HG03139 (cell line): ENCODE results near the gene CC2D2A.

Experiments used
- ATAC-seq: cut with Tn5 transposase; IDR thresholded peaks from one replicate; pipeline ENCODE4 v1.9.1; 2021; ENCODE audit not compliant: unreplicated experiment

CC2D2A gene

DNA sequence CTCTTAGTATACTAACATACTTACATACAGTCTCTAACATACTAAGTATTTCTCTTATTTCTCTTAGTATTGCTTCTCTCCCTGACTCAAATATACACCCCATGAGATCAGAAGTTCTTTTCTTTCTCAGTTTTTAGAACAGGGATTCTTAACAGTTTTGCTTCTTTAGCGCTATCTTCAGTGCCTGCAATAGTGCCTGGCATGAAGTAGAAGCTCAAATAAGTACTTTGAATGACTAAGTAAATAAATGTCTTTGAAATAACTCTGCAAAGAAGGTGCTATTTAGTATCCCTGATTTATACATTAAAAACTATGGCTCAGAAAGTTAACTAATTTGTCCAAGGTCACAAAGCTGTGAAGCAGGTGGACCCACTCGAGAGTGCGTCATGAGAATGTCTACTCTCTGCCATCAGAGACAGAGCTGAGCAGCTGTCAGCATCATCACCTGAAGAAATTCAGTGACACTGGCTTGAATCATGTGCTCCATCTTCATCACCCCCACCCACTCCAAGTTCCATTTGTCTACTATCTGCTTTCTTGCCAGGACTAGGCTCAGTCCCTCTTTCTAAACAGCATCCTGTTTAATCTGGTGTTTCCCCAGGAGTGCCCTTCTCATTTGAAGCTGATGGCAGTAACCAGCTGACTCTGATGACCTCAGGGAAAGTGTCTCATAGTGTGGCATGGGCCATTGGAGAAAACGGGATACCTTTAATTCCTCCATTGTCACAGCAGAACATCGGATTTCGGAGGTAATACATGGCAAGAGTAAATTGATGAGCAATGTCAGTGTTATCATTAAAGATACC is 83.1 kb downstream of the CC2D2A start:
- no peak for ATAC-seq

DNA sequence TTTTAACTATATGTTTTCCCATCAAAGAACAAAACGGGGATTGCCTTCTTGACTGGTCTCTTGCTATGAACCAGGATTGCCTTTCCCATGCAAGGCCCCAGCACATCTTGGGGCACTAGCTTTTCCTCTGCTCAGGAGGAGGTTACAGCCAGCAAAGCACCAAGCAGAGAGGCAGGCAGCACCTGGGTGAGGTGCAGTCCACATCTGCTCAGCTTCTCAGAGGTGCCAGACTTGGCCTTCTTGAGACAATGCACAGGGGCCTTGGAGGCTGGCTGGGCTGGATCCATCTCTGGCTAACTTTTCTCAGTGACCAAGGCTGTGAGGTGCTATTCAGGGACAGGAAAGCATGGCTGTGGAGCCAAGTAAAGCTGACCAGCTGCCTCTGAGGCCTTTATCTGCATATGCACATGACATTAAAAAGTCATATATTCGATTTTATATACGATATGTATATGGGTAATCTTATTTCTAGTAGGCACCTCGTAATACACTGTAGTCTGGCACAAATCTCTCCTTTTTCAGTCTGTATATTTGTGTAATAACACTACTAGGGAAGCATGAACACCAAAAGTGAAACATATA is 86.9 kb downstream of the CC2D2A start:
- ATAC-seq = no peak

DNA sequence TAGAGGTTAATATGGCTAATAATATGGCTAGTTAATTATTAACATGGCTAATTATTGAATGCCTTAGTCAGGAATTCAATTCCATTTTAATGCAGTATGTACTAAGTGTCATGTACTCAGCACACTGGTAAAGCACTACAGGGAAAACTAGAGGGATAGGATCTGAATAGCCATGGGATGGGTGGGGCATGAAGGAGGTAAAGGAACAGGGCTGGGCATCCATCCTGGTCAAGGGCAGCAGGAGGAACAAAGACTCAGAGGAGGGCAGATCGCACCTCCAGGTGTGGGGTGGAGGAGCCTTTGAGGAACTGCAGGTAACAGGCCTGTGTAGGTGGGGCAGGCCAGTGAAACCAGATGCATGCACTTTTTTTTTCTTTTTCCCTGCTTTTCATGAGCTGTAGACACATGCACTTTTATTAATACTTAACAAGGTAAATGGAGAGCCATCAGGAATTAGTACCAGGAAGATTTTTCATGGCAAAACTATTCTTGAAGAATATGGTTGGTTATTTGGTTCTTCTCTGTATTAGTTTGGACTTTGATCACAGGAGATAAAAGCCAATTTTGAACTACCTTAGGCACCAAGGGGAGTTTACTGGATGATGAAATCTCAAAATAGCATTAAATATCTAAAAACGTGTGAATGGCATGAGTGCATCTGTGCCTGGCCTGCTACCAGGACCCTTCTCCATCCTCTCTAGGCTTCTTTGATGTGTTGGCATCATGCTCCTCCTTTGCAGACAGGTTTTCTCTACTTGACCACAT is 88.3 kb downstream of the CC2D2A start:
- no peak for ATAC-seq

DNA sequence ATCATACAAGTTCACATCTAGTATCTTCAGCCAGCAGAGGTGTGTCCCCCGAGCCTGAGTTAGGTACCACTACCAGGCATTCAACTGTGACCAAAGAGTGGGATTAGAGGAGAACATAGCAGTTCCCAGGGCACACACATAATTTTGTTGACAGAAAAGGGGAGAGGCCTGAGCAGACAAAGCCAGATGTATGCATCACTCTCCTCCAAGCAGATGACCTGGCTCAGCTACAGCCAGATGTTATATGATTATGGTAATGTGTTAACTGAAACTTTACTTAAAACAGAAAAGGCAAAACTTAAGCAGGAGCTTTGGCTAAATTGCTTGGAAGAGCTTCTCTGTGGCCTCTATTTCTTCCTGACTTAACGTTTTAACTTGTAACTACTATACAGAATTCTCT is 88.9 kb downstream of the CC2D2A start:
- no peak for ATAC-seq

DNA sequence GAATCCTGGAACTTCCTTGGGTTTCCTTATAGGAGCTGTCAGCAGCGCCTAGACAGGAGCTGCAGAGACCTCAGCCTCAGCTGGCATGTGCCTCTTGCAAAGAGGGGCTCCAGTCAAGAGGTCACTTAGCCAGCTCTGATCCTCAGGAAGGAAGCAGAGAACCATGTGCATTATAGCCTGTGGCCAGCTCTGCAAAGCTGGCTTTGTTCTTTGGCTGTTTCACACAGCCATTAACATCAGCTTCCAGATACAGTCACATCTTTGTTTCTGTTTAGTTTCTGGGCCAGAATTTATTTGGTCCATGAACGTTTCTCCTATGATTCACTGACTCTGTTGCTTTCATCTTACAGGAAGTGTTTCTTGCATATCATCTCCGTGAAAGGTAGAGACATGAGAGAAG is 92.4 kb downstream of the CC2D2A start:
- no peak for ATAC-seq

DNA sequence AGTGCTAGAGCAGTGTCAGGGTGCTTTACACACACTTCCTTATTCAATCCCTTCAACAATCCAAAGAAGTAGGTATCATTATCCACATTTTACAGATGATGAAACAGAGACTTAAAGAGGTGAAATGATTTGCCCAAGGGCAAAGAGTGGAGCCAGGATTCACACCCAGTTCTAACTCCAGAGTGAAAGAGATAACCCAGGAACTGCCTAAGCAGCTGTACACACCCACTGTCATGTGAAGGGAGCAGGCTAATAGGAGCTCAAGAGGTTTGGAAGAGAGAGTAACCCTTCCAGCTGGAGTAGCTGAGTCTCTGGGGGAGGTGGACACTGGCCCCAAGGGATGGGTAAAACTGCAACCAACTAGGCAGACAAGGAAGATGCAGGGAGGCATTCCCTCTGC is 92.9 kb downstream of the CC2D2A start:
- ATAC-seq = no peak

DNA sequence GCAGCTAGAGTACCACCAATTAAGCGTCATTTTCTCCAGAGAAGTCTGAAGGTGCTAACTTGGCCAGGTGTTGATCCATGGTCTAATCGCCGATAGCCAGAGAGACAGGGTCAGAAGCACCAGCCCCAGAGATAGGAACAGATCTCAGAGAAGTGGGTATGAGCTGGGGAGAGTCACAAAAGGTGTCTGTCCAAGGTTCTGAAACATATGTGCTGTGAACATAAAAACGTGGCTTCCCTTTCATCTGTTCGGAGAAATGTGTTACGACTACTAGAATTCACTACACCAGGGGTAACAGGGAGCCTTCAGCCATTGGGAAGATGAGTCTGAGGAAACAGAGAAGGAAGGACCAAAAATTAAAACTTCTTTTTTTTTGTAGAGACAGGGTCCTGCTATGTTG is 94.2 kb downstream of the CC2D2A start:
- ATAC-seq = no peak

DNA sequence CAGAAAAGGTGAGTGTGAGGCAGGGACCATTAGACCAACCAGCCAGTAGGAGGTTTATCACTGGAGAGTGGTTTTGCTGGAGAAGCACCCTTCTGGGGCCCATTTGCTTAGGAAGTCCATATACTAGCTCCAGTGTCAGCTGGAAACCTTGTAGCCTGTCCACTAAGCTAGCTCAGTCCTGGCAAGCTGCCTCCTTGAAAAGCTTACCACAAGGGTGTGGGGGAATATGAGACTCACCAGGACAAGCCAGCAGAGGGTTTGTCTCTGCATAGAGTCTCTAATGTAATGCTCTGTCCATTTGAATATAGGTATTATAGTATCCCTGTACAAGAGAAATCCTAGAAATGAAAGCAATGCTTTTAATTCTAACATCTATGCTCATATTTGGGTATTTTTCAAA is 99.1 kb downstream of the CC2D2A start:
- ATAC-seq = no peak

DNA sequence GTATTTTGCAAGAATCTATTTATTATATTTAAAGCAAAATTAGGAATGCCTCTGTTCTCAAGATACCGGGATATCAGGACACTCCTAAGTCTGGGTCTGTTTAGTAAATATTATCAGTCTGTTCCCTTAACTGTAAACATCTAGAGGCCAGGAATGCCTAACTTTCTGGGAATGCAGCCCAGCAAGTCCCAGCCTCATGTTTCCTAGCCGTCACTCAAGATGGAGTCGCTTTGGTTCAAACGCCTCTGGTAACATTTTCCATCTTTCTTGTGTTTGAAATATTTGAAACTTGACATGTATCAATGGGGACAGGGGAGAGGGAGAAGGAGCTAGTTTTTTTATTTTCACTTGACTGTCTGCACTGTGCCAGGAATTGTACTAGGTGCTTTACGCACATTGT is 100.1 kb downstream of the CC2D2A start:
- no peak for ATAC-seq

DNA sequence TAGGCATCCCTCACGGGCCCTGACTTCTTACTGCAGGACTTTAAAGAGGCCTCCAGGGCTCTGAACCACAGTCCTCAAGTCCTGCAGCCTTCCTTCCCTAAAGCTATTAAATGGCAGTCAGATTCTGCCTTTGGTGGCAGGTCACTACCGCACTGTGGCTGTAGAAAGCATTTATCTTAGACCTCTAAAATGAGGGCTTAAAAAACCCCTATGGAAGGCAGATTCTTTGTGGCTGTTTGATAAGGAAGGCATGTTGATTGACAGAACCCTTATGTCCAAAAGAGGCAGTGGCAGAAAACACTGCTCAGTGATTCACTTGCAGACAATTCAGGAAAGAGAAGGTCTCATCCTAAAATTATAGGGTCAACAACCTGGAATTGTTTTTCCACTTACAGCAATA is 106.3 kb downstream of the CC2D2A start:
- ATAC-seq = no peak

DNA sequence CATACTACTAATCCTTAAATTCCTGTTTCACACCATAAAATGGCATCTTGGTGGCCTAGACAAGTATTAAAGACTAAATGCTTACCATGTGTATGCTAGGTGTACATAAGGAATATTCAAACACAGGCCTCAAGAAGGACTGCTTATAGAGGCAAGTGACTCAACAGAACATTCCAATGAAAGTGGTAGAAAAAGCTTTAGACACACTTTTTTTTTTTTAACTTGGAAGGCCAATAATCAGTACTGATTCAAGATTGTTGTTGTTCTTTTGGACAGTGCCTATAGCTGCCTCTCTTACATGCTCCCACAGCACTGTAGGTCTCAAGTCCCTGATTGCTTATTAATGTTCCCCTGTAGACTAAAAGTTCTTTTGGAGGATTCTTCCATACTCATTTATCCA is 107.8 kb downstream of the CC2D2A start:
- no peak for ATAC-seq

DNA sequence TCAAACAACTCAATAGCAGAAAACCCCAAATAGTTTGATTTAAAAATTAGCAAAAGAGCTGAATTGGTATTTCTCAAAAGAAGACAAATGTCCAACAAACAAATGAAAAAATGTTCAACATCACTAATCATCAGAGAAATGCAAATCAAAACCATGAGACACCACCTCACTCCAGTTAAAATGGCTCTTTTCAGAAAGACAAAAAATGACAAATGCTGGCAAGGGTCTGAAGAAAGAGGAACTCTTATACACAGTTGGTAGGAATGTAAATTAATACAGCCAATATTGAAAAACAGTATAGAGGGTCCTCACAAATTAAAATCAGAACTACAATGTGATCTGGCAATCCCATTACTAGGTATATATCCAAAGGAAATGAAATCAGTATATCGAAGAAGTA is 115.1 kb downstream of the CC2D2A start:
- no peak for ATAC-seq

DNA sequence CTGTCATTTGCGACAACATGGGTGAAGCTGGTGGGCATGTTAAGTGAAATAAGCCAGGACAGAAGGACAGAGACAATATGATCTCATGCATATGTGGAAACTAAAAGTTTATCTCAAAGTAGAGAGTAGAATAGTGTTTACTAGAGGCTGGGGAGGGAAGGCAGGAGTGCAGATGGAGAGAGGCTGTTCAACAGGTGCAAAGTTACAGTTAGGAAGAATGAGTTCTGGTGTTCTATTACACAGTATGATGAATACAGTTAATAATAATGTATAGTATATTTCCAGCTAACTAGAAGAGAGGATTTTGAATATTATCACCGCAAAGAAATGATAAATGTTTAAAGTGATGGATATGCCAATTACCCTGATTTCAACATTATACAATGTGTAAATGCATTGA is 115.6 kb downstream of the CC2D2A start:
- no peak for ATAC-seq

DNA sequence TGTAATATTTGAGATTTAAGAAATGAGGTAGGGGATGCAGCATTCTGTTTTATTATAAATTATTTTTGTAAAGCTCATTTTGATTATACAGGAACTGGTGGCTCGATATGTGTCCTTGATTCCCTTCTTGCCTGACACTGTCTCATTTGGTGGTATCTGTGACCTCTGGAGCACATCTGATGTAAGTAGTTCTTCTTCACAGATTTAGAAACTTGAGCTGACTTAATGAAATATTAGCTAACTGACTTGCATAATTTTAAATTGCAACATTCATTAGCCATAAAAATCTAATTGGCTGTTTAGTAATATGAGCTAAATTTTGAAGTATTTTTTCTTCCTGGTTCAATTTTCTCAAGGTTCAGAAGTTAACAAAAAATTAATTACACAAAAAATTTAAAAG is 116.4 kb downstream of the CC2D2A start:
- no peak for ATAC-seq

DNA sequence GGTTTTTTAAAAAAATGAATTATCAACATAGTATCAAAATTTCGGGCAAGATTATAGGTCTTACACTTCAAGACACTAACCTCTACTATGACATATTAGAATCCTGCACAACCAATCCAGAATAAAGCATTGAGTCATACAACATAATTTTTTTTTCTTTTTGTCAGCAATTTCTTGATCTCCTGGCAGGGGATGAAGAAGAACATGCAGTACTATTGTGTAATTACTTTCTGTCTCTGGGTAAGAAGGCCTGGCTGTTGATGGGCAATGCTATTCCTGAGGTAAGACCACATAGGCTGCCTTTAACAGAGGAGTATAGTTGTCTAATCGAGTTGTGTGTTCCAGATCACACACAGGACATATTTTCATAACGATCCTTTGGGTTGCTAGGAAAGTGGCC is 118.0 kb downstream of the CC2D2A start:
- ATAC-seq = no peak

DNA sequence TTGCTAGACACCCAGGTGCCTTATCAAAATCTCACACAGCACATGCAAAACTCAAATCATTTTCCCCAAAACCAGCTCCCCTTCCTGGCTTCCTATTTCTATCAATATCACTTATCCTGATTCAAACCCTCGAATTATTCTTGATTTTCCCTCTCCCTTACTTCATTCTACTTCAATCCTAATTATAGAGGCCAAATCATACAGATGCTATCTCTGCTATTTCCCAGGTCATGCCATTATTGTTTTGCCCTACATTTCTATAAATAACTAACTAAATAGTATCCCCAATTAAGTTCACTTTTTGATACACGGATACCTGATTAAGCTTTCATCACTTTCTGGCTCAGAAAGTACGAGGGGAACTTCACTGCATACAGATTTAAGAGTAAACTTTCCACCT is 123.1 kb downstream of the CC2D2A start:
- ATAC-seq = no peak

DNA sequence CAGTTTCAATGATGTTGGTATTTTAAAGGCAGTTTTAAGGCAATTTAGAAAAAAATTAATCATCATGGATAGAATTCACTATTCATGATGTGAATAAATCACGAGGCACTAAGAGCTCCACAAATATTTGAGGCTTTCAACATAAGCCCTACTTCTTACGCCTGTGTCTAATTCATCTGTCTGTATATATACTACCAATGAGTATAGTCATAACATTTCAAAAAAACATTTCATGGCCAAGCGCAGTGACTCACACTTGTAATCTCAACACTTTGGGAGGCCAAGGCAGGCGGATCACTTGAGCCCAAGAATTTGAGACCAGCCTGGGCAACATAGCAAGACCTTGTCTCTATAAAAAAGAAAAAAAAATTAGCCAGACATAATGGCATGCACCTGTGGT is 129.0 kb downstream of the CC2D2A start:
- no peak for ATAC-seq

DNA sequence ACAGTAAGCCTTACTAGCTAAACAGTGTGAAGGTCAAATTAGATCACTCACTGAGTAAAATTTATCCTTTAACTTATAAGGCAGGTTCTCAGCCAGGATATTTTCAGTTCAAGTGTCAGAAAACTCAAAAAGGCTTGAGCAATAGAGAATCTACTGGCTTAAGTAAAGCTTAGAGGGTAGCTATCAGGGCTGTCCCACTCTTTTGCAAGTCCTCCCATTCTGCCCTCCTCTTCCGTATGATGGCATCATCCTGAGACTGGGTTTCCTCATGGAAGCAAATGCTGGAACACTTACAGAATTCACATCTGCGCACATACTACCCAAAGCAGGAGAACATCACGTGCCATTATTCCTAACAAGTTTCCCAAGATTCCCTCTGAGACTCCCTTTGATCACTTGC is 130.5 kb downstream of the CC2D2A start:
- ATAC-seq = no peak

DNA sequence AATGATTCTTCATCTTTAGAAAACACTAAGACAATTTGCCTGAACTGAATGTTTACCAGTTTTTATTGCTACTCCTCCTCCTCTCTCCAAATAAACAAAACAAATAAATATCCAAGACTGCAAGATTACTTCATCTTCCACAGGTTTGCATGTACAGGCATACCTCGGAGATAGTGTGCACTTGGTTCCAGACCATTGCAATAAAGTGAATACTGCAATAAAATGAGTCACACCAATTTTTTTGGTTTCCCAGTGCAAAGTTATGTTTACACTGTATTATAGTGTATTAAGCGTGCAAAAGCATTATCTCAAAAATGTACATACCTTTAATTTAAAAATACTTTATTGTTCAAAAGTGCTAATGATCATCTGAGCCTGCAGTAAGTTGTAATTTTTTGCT is 132.2 kb downstream of the CC2D2A start:
- no peak for ATAC-seq

DNA sequence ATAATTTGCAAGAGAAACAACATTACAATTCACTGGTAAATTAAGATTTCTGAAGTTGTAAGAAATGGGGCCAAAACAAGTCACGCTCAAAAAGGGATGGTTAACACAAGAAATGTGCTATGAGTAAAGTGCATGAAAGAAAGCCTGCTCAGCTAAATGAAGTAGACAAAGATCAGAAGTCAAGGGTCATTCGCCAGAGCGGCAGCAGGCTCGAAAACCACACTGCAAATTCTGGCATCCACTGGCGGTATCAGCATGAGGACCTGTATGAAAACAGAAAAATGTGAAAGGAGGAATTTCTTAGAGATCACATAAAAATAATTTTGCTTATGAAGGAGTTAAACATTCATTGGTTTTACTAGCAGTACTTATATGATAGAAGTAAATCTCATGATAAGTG is 135.9 kb downstream of the CC2D2A start:
- no peak for ATAC-seq

DNA sequence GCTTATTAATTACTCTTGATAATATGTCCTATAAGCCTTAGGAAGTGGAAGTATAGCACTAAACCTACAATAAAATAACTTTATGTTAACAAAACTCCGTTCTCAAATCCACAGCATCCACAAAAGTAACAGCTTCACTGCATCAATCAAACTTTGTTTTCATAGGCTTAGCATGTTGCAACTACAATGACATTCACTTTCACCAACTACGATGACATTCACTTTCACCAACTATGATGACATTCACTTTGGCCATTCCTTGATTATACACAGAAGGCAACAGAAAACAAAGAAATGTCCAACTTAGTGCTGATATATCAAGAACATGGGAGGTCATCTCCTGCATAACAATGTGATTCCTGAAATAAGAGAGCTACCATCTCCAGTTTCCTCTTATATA is 141.2 kb downstream of the CC2D2A start:
- no peak for ATAC-seq

DNA sequence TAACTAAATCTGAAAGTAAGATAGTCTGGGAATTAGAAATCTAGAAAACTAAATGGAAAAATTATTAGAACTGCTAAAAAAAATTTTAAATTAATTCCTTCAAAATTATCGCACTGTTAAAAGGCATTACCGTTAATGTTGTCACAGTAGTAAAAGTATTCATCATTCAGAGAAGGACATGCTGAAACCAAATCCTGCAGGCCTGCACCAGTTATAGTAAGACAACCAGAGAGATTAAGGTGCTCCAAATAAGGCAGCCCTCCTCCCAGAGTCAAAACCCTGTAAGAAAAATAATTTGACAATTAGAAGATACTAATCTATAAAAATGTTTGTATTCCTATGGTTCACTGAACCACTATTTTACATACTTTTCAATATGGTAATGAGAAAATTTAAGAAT is 142.5 kb downstream of the CC2D2A start:
- ATAC-seq = no peak
